GM12872 (cell line): ENCODE measurements around the gene SH3TC1.

ENCODE experiments used
- TF ChIP-seq, protein P1 (sequence below): IDR thresholded peaks from 3 replicates; pipeline ENCODE4 v1.5.1; 2011; ENCODE audit warnings: low read depth, mild to moderate bottlenecking, low read length, moderate library complexity; ENCODE audit not compliant: insufficient read depth

Gene SH3TC1

DNA sequence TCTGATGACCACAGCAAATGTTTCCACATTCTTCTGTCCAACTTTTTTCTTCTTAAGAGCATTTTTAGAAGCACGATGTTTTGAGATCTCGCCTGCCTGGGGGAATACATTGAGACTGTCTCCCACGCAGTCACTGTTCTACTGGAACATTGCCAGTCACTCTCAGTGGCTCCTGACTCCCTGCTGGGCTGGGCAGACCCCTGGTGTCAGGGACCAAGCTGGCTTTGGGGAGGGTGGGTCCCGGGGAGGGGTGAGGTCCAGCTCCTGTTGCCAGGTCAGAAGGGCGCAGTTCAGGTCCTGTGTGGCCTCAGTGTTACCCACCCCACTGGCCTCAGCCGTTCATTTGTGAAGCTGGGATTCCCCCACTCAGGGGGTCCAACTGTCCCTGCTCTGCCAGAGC lies 21.5 kb upstream of the SH3TC1 start:
- TF ChIP-seq, protein P1, sequence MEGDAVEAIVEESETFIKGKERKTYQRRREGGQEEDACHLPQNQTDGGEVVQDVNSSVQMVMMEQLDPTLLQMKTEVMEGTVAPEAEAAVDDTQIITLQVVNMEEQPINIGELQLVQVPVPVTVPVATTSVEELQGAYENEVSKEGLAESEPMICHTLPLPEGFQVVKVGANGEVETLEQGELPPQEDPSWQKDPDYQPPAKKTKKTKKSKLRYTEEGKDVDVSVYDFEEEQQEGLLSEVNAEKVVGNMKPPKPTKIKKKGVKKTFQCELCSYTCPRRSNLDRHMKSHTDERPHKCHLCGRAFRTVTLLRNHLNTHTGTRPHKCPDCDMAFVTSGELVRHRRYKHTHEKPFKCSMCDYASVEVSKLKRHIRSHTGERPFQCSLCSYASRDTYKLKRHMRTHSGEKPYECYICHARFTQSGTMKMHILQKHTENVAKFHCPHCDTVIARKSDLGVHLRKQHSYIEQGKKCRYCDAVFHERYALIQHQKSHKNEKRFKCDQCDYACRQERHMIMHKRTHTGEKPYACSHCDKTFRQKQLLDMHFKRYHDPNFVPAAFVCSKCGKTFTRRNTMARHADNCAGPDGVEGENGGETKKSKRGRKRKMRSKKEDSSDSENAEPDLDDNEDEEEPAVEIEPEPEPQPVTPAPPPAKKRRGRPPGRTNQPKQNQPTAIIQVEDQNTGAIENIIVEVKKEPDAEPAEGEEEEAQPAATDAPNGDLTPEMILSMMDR: no peak

DNA sequence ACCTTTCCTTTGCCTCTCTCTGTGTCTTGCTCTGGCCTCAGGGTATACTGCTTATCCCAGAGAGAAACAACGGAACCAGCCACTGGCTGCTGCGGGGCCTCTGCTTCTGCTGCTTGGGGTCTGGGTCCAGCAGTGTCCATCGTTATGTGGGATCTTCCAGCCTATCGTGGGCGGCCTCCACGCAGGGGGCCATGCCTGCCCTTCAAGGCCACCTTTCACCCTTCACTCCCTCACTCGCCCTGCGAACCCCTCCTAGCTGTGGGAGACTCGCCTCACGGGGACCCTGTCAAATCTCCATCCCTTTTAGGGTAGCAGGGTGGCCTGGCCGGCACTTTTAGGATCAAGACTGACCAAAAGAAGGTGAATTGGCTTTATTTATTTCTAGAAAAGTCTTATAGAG lies 21.1 kb upstream of the SH3TC1 start:
- TF ChIP-seq, protein P1: no peak

DNA sequence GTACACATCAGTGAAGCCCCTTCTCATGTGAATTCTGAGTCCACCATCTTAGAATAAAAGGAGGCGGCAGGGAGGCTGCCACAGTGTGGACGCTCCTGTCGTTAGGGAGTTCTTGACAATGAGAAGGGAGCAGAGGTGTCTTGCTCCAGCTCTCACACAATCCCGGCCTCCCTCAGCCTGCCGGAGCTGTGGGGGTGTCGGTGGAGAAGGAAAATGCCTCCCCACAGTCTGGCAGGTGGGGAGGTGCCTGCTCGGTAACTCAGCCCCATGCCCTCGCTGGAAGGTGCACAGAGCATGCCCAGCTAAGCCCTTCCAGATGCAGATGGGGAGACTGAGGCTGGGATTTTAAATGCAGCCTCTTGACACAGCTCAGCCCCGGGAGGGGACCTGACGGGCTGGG lies 20.0 kb upstream of the SH3TC1 start:
- TF ChIP-seq, protein P1: no peak

DNA sequence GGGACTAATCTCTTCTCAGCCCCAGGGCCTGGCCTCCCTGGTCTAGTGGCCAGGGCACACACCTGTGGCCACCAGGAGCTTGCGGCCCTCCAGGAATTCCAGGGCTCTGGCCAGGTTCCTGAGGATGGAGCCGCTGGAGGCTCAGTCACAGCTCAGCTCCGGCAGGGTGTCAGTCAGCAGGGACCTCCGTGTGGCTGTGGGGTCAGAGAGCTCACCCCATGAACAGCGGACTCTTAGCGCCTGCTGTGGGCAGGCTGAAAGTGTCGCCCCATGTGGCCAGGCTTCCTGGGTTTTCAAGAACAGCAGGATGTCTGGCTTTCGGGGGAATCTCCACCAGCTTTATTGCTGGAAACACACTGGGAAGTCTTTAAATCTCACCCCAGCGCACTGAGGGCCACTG lies 19.3 kb upstream of the SH3TC1 start:
- TF ChIP-seq, protein P1: no peak

DNA sequence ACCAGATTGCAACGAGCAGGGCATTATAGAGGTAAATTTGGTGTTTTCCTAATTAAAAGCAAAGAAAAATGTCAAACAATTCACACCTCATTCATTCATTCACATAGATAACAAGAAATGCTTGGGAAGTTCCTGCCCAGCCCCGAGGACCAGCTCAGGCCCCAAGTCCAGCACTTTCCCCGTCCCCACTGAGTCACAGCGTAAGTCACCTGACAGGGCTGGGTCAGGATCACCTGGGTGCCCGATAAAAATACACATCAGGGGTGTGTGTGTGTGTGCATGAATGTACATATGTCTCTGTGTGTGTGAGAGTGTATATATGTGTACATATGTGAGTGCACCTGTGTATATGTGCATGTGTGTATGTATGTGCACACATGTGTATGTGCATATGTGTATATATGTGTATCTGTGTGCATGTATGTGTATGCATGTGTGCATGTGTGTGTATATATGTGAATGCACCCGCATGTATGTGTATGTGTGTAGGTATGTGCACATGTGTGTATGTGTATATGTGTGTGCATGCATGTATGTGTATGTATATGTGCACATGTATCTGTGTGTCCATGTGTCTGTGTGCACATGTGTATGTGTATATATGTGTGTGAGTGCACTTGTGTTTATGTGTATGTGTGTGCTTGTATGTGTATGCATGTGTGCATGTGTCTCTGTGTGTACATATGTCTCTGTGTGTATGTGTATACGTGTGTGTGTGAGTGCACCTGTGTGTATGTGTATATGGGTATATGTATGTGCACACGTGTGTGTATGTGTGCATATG lies 18.6 kb upstream of the SH3TC1 start:
- TF ChIP-seq, protein P1: no peak

DNA sequence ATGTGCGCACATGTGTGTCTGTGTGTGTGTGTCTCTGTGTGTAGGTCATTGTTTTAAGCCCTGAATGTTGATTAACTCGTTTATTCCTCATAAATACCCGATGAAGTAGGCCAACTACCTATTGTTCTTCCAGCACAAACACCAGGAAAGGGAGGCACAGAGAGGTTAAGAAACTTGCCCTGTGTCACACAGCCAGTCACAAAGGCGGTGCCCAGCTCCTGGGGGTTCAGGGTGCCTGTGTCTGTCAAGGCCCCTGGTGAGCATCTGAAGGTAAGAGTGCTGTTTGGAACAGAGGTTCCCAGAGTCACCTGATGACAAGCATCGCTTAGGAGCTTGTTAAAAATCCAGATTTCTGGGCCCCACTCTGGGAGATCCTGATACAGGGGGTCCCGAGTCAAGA lies 18.0 kb upstream of the SH3TC1 start:
- TF ChIP-seq, protein P1: no peak

DNA sequence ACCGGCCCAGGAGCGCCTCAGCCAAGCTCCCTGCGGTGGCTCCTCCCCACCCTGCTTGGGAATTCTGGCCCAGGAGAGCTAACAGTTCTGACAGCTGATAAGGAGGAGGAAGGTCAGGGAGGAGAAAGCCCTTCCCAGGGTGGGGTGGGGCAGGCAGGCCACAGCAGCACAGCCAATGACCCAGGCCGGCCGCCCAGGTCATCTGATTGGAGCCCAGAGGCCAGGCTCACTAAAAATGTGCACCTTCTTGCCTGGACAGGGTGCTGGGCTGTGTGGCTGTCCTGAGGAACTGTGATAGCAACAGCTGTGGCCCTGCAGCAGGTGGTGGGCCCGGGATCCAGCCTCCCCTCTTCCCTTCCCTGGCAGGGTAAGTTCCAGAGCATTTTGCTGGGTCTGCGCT lies 17.2 kb upstream of the SH3TC1 start:
- TF ChIP-seq, protein P1: no peak
